HEK293 (cell line): Measurements from ENCODE around the gene ZNF629.
A peak's percentile ranks its signal among the peaks of the same experiment; 100 is the strongest.

Experiments used
- EGR2 ChIP-seq: fragments of 450-650 bp; formaldehyde crosslinking; IDR thresholded peaks from 2 replicates; pipeline ENCODE4 v1.5.1; 2016; ENCODE audit warnings: low read depth, missing biosample characterization, missing genetic modification characterization
- KLF8 ChIP-seq: fragments of 450-650 bp; formaldehyde crosslinking; IDR thresholded peaks from 2 replicates; pipeline ENCODE4 v1.5.1; 2016; ENCODE audit warnings: missing biosample characterization, missing genetic modification characterization
- RBAK ChIP-seq: fragments of 450-650 bp; formaldehyde crosslinking; IDR thresholded peaks from 2 replicates; pipeline ENCODE4 v1.5.1; 2016; ENCODE audit warnings: missing biosample characterization, missing genetic modification characterization
- REPIN1 ChIP-seq: fragments of 450-650 bp; formaldehyde crosslinking; IDR thresholded peaks from 2 replicates; pipeline ENCODE4 v1.5.1; 2017; ENCODE audit warnings: missing biosample characterization, missing genetic modification characterization, low read depth
- SETDB1 ChIP-seq: IDR thresholded peaks from one replicate; pipeline ENCODE4 v1.6.1; 2017; ENCODE audit warnings: mild to moderate bottlenecking, low read length, moderate library complexity, mixed read lengths; ENCODE audit not compliant: insufficient read length
- SP3 ChIP-seq: fragments of 450-650 bp; formaldehyde crosslinking; IDR thresholded peaks from 2 replicates; pipeline ENCODE4 v1.5.1; 2016; ENCODE audit warnings: missing biosample characterization, missing genetic modification characterization
- SP7 ChIP-seq: fragments of 450-650 bp; formaldehyde crosslinking; IDR thresholded peaks from 2 replicates; pipeline ENCODE4 v1.5.1; 2016; ENCODE audit warnings: missing biosample characterization, missing genetic modification characterization
- TCF7L2 ChIP-seq: IDR thresholded peaks from 2 replicates; pipeline ENCODE4 v1.6.1; 2011; ENCODE audit warnings: low read depth, mild to moderate bottlenecking, inconsistent platforms, low read length, moderate library complexity, borderline replicate concordance
- ZBTB11 ChIP-seq: fragments of 450-650 bp; formaldehyde crosslinking; conservative IDR thresholded peaks from 2 replicates; pipeline ENCODE4 v1.5.1; 2016; ENCODE audit warnings: low read depth, missing biosample characterization, missing genetic modification characterization
- ZBTB17 ChIP-seq: fragments of 450-650 bp; formaldehyde crosslinking; IDR thresholded peaks from 2 replicates; pipeline ENCODE4 v1.5.1; 2016; ENCODE audit warnings: missing biosample characterization, missing genetic modification characterization
- ZFP69B ChIP-seq: fragments of 450-650 bp; formaldehyde crosslinking; IDR thresholded peaks from 2 replicates; pipeline ENCODE4 v1.5.1; 2016; ENCODE audit warnings: missing biosample characterization, missing genetic modification characterization
- ZNF121 ChIP-seq: fragments of 450-650 bp; formaldehyde crosslinking; IDR thresholded peaks from 2 replicates; pipeline ENCODE4 v1.5.1; 2016; ENCODE audit warnings: missing biosample characterization, missing genetic modification characterization
- ZNF266 ChIP-seq: fragments of 450-650 bp; formaldehyde crosslinking; IDR thresholded peaks from 2 replicates; pipeline ENCODE4 v1.5.1; 2016; ENCODE audit warnings: missing biosample characterization, missing genetic modification characterization, low read depth
- ZNF302 ChIP-seq: fragments of 450-650 bp; formaldehyde crosslinking; IDR thresholded peaks from 2 replicates; pipeline ENCODE4 v1.5.1; 2016; ENCODE audit warnings: missing biosample characterization, missing genetic modification characterization, low read depth
- ZNF335 ChIP-seq: fragments of 450-650 bp; formaldehyde crosslinking; conservative IDR thresholded peaks from 2 replicates; pipeline ENCODE4 v1.5.1; 2016; ENCODE audit warnings: missing biosample characterization, missing genetic modification characterization
- ZNF426 ChIP-seq: fragments of 450-650 bp; formaldehyde crosslinking; IDR thresholded peaks from 2 replicates; pipeline ENCODE4 v1.5.1; 2017; ENCODE audit warnings: missing biosample characterization, missing genetic modification characterization, mild to moderate bottlenecking, inconsistent platforms, moderate library complexity
- ZNF514 ChIP-seq: fragments of 450-650 bp; formaldehyde crosslinking; IDR thresholded peaks from 2 replicates; pipeline ENCODE4 v1.5.1; 2016; ENCODE audit warnings: missing biosample characterization, missing genetic modification characterization
- ZNF530 ChIP-seq: fragments of 450-650 bp; formaldehyde crosslinking; IDR thresholded peaks from 2 replicates; pipeline ENCODE4 v1.5.1; 2016; ENCODE audit warnings: low read depth, missing biosample characterization, missing genetic modification characterization
- ZNF561 ChIP-seq: fragments of 450-650 bp; IDR thresholded peaks from 2 replicates; pipeline ENCODE4 v1.5.1; 2018; ENCODE audit warnings: missing biosample characterization, missing genetic modification characterization, borderline replicate concordance
- ZNF600 ChIP-seq: fragments of 450-650 bp; formaldehyde crosslinking; IDR thresholded peaks from 2 replicates; pipeline ENCODE4 v1.5.1; 2016; ENCODE audit warnings: missing biosample characterization, missing genetic modification characterization
- ZNF654 ChIP-seq: fragments of 450-650 bp; formaldehyde crosslinking; IDR thresholded peaks from 2 replicates; pipeline ENCODE4 v1.5.1; 2016; ENCODE audit warnings: low read depth, missing biosample characterization, missing genetic modification characterization
- ZNF704 ChIP-seq: fragments of 450-650 bp; formaldehyde crosslinking; IDR thresholded peaks from 2 replicates; pipeline ENCODE4 v1.5.1; 2016; ENCODE audit warnings: missing biosample characterization, missing genetic modification characterization
- ZNF776 ChIP-seq: fragments of 450-650 bp; formaldehyde crosslinking; IDR thresholded peaks from 2 replicates; pipeline ENCODE4 v1.5.0; 2017; ENCODE audit warnings: missing biosample characterization, missing genetic modification characterization, borderline replicate concordance
- TF ChIP-seq, protein P1 (sequence below): fragments of 450-650 bp; formaldehyde crosslinking; IDR thresholded peaks from 2 replicates; pipeline ENCODE4 v1.5.1; 2016; ENCODE audit warnings: missing biosample characterization, missing genetic modification characterization

The ZNF629 gene

DNA sequence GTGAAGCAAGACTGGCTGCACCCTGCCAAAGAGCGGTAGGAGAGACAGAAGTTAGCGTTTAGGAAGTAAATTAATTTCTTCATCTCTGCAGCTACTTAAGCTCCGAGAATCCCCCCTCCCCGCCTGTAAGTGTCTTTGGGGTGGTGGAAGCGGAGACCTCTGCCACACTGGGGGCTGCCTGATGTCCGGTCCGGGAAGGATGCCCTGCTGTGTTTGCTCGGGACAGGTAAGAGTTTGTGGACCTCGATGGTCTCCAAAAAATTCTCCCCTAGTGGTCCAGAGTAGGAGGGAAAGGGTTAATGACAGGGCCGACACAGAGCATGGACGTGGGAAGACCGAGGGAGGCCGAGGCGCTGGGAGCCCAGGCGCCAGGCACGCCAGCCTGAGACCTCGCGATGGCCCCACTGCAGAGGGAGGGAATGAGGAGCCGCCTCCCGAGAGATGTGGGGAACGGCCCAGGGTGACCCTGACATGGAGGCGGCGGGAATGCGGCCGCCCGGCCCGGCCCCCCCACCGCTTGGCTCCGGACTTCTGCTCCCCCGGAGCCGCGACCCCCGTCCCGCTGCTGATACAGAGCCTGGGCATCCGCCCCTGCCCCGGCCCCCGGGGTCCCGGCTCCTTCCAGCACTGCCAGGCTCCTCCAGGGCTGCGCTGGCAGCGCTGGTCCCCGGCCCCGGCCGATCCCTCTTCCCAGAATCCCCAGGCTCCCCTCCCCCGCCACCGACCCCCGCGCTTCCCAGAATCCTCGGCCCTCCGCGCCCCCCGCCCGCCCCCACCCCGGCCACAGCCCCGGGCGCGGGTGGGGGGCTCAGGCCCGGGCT is 680 bp downstream of the ZNF629 start (continued):
- no peak for TF ChIP-seq REPIN1 (tag by site-specific recombination)
- no peak for TF ChIP-seq ZNF561 (tag by site-specific recombination)
- no peak for TF ChIP-seq ZNF776 (tag by site-specific recombination)
- peak; percentile 44 for TF ChIP-seq SP7 (tag by site-specific recombination)
- TF ChIP-seq ZBTB17 (tag by site-specific recombination) = peak; percentile 56
- TF ChIP-seq ZNF704 (tag by site-specific recombination) = no peak
- no peak for TF ChIP-seq ZNF426
- TF ChIP-seq SETDB1 = no peak
- TF ChIP-seq EGR2 (tag by site-specific recombination) = peak; percentile 86
- TF ChIP-seq SP3 = no peak; the same call in 1 of the 2 replicates
- peak; percentile 41; the same call in 1 of the 2 replicates for TF ChIP-seq KLF8
- TF ChIP-seq ZBTB11 = no peak
- peak; percentile 87 for TF ChIP-seq ZFP69B (tag by site-specific recombination)
- TF ChIP-seq ZNF266 (tag by site-specific recombination) = no peak
- no peak for TF ChIP-seq ZNF302
- no peak for TF ChIP-seq ZNF121 (tag by site-specific recombination)
- TF ChIP-seq TCF7L2 = no peak
- peak; percentile 90 for TF ChIP-seq ZNF335 (tag by site-specific recombination)
- TF ChIP-seq, protein P1, sequence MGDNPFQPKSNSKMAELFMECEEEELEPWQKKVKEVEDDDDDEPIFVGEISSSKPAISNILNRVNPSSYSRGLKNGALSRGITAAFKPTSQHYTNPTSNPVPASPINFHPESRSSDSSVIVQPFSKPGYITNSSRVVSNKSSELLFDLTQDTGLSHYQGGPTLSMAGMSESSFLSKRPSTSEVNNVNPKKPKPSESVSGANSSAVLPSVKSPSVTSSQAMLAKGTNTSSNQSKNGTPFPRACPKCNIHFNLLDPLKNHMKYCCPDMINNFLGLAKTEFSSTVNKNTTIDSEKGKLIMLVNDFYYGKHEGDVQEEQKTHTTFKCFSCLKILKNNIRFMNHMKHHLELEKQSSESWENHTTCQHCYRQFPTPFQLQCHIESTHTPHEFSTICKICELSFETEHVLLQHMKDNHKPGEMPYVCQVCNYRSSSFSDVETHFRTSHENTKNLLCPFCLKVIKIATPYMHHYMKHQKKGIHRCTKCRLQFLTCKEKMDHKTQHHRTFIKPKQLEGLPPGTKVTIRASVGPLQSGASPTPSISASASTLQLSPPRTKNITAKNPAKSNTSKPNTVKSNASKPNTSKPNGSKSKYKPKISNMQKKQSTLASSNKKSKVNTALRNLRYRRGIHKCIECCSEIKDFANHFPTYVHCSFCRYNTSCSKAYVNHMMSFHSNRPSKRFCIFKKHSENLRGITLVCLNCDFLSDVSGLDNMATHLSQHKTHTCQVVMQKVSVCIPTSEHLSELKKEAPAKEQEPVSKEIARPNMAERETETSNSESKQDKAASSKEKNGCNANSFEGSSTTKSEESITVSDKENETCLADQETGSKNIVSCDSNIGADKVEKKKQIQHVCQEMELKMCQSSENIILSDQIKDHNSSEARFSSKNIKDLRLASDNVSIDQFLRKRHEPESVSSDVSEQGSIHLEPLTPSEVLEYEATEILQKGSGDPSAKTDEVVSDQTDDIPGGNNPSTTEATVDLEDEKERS (tag by site-specific recombination) = no peak
- TF ChIP-seq ZNF600 (tag by site-specific recombination) = peak; percentile 89
- TF ChIP-seq ZNF530 (tag by site-specific recombination) = no peak
- TF ChIP-seq ZNF654 (tag by site-specific recombination) = no peak
- TF ChIP-seq ZNF514 = no peak
- no peak for TF ChIP-seq RBAK (tag by site-specific recombination)
